Activated naive CD4-positive, alpha-beta T cell treated with anti-CD3 and anti-CD28 coated beads, Interleukin-2, amount 10 ng/mL, durations not matched to agents 7 days and 5 days (primary cell): ENCODE results near the gene RFFL.
A peak's percentile ranks its signal among the peaks of the same experiment; 100 is the strongest.
"Not testable (repeated sequence)": the region's sequence is repeated elsewhere in the genome, so short reads cannot be mapped to it uniquely, and the experiment has no call there.

Experiments used
- CTCF ChIA-PET: fragments of 350-600 bp; sonication (Branson Sonifier 250); formaldehyde crosslinking; loops from one replicate; lab custom pipeline; 2021; ENCODE audit warnings: antibody characterized with exemption; lab: Charles Lee
- DNase-seq: peaks from one replicate; pipeline ENCODE4 v3.0.0-alpha.2; 2020
- H3K27ac Mint-ChIP-seq: one replicate; pipeline ENCODE4 v1.8.0; 2021; ENCODE audit warnings: mild to moderate bottlenecking, moderate library complexity, mixed read lengths
- H3K27me3 Mint-ChIP-seq: one replicate; pipeline ENCODE4 v1.8.0; 2021; ENCODE audit warnings: mild to moderate bottlenecking, mixed read lengths
- H3K36me3 Mint-ChIP-seq: one replicate; pipeline ENCODE4 v1.8.0; 2021; ENCODE audit warnings: mixed read lengths
- H3K4me1 Mint-ChIP-seq: one replicate; pipeline ENCODE4 v1.8.0; 2021; ENCODE audit warnings: mixed read lengths
- H3K4me3 Mint-ChIP-seq: one replicate; pipeline ENCODE4 v1.8.0; 2021; ENCODE audit warnings: mild to moderate bottlenecking, moderate library complexity, mixed read lengths
- H3K9me3 Mint-ChIP-seq: one replicate; pipeline ENCODE4 v1.8.0; 2021; ENCODE audit warnings: mixed read lengths

Gene RFFL

DNA sequence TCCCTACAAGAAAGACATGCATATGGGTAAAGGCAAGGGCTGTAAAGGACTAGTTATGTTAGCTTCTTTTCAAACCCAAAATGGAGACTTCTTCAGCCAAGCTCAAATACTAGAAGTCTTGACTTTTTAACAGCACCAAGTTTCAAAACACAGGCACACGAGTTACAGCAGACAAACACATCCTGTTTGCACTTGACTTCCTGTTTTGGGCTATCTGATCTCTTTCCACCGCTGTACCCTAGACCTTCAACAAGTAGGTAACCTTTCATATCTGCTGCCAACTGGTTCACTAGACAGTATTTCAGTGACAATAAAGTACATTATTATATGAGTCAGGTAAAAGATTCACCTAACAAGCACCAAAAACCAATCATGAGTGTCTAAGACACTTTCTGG is 12.3 kb downstream of the RFFL start:
- Mint-ChIP-seq H3K27ac (peak overlapping the region; percentile 93), H3K9me3 (no peaks in the 10 kb centered on the region), H3K27me3 (no peaks in the 10 kb centered on the region), H3K4me3 (peak overlapping the region; percentile 37), H3K36me3 (peaks cover 31% of the 10 kb centered on the region), H3K4me1 (peaks cover 66% of the 10 kb centered on the region)
- CTCF ChIA-PET = interaction anchor here (0.6 to 2.5 kb wide), 8 partner anchors 14 to 54 kb away, joined by 3 to 11 read pairs (median 4); no protein-coding TSS in a partner anchor
- DNase-seq = peak; percentile 59

DNA sequence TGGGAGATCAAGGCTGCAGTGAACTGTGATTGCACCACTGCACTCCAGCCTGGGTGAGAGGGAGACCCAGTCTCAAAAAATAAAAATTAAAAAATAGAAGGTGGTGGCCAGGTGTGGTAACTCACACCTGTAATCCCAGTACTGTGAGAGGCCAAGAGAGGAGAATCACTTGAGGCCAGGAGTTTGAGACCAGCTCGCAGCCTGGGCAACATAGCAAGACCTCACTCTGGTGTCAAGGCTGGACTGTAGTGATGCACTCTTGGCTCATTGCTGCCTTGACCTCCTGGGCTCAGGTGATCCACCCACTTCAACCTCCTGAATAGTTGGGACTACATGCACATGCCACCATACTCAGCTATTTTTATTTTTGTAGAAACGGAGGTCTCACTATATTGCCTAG is 13.3 kb downstream of the RFFL start:
- Mint-ChIP-seq H3K9me3 (no peaks in the 10 kb centered on the region), H3K36me3 (peaks cover 25% of the 10 kb centered on the region), H3K27me3 (no peaks in the 10 kb centered on the region), H3K27ac (peak overlapping the region; percentile 56), H3K4me3 (no peak overlapping the region), H3K4me1 (peaks cover 76% of the 10 kb centered on the region)
- CTCF ChIA-PET = interaction anchor here (1.1 to 2.5 kb wide), 3 partner anchors 14 to 51 kb away, joined by 4 to 11 read pairs (median 5); partner anchors contain the start of gene RFFL
- no peak for DNase-seq

DNA sequence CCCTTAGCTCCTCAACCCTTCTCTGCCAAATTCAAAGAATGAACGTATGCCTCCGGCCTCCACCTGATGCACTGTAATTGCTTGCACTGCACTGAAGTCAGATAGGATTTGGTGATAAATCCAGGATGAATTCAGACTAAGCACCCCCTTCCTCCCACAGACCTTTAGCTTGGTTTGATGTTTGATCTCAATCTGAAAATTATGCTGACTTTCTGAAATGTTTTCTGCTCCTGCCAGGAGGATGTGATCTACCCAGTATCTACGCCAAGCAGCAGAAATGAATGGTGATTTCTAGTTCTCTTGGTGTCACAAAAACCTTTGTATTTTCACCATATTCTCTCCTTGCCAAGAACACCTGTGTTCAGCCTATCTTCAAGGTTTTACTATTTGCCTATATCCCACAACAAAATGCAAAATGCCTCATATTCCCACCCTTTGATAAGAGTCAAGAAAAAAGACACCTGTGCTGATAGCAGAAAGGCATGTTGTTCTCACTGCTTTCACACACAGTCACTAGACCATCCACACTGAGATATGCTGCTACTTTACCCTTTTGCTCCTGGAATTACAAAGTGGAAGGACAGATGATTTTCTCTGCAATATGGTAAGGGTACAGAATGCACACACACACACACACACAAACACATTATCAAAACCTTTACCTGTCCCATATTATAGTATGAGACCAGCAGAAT is 14.7 kb downstream of the RFFL start:
- H3K27me3 Mint-ChIP-seq = no peaks in the 10 kb centered on the region
- H3K9me3 Mint-ChIP-seq = no peaks in the 10 kb centered on the region
- peak overlapping the region; percentile 9 for H3K4me3 Mint-ChIP-seq
- H3K36me3 Mint-ChIP-seq = peaks cover 20% of the 10 kb centered on the region
- peaks cover 76% of the 10 kb centered on the region for H3K4me1 Mint-ChIP-seq
- no peak for DNase-seq
- peak overlapping the region; percentile 24 for H3K27ac Mint-ChIP-seq
- CTCF ChIA-PET = no interaction called here

DNA sequence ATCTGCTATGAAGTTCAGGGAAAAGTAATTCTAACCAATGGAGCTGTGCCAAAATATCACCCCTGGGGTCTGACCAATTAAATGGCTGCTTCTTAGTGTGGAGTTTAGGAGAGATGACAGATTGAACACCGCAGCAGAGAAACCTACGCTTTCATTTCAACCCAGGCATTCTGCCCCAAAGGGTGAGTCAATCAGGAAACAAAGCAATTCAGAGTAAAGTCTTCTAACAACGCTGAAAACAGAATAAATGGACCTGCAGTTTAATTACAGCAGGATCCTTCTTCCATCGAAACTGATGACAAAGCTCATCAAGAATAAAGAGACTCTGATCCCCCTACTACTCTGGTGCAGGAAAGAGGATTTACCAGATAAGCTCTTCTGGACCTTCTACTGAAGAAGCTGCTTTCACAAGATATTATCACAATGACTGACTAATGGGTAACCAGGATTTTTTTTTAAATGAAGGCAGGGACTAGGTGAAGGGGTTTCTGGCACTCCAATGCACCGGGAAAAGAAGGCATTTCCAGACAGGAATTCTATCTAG is 16.7 kb downstream of the RFFL start:
- peak; percentile 72 for DNase-seq
- peaks cover 55% of the 10 kb centered on the region for H3K4me1 Mint-ChIP-seq
- CTCF ChIA-PET = interaction anchor here (0.6 to 1.6 kb wide), 6 partner anchors 17 to 73 kb away, joined by 3 to 5 read pairs (median 4); partner anchors contain the start of gene RFFL

DNA sequence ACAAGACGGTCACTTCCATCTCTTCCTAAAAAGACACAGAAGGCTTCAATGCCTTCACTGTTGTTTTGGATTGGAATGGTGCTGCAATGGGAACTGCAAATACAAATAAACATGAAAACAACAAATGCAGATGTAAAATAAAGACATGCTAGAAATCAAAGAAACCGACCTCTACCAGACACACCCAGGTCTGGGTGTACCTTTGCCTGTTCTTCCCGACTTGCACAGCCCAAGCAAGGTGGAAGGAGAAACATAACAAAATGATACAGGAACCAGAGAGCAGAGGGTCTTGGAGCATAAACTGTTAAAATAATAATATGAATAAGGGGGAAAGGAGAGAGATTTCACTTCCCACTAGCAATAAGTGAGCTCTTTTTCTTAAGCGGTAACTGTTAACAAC is 17.3 kb downstream of the RFFL start:
- Mint-ChIP-seq H3K27me3 (no peaks in the 10 kb centered on the region), H3K9me3 (no peaks in the 10 kb centered on the region), H3K27ac (peak overlapping the region; percentile 95), H3K4me1 (peaks cover 50% of the 10 kb centered on the region), H3K36me3 (peaks cover 19% of the 10 kb centered on the region), H3K4me3 (peak overlapping the region; percentile 68)
- no peak for DNase-seq
- CTCF ChIA-PET = interaction anchor here (1.1 to 1.6 kb wide), 5 partner anchors 17 to 74 kb away, joined by 3 to 5 read pairs (median 4); partner anchors contain the start of gene RFFL

More for the DNA sequence above, 16.7 kb downstream of the RFFL start:
- Mint-ChIP-seq H3K36me3 (peaks cover 17% of the 10 kb centered on the region), H3K27me3 (no peaks in the 10 kb centered on the region), H3K9me3 (no peaks in the 10 kb centered on the region), H3K27ac (peak overlapping the region; percentile 95), H3K4me3 (peak overlapping the region; percentile 68)

DNA sequence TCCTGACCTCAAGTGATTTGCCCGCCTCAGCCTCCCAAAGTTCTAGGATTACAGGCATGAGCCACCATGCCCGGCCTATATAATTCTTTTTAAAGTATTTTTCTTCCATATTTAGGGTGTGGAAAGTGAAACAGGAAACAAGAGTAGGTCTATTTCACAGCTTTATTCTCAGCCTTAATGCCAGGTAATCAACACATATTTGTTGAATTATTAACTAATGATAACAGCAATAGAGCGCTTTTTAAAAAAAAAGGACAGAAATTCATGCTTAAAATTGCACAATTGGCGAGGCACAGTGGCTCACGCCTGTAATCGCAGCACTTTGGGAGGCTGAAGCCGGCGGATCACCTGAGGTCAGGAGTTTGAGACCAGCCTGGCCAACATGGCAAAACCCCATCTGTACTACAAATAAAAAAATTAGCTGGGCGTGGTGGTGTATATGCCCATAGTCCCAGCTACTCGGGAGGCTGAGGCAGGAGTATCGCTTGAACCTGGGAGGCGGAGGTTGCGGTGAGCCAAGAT is 18.0 kb downstream of the RFFL start:
- not testable (repeated sequence) for H3K27me3 Mint-ChIP-seq, H3K9me3 Mint-ChIP-seq, DNase-seq
- Mint-ChIP-seq H3K27ac (peak overlapping the region; percentile 95), H3K36me3 (peaks cover 22% of the 10 kb centered on the region), H3K4me3 (peak overlapping the region; percentile 68), H3K4me1 (peaks cover 46% of the 10 kb centered on the region)
- CTCF ChIA-PET = interaction anchor here (1.0 to 1.6 kb wide), 2 partner anchors 13 to 75 kb away, joined by 3 to 4 read pairs; no protein-coding TSS in a partner anchor

DNA sequence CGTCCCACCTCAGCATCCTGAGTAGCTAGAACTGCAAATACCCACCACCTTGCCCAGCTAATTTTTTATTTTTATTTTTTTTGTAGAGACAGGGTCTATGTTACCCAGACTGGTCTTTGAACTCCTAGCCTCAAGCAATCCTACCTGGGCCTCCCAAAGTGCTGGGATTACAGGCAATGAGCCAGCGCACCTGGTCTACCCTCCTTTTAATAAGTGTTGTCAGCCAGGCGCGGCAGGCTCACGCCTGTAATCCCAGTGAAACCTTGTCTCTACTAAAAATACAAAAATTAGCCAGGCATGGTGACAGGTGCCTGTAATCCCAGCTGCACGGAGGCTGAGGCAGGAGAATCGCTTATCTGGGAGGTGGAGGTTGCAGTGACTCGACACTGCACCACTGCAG is 19.3 kb downstream of the RFFL start:
- CTCF ChIA-PET = no interaction called here
- no peaks in the 10 kb centered on the region for H3K27me3 Mint-ChIP-seq
- H3K4me3 Mint-ChIP-seq = no peak overlapping the region
- peaks cover 21% of the 10 kb centered on the region for H3K36me3 Mint-ChIP-seq
- H3K4me1 Mint-ChIP-seq = peaks cover 38% of the 10 kb centered on the region
- H3K27ac Mint-ChIP-seq = no peak overlapping the region
- DNase-seq = no peak
- peaks cover 2% of the 10 kb centered on the region for H3K9me3 Mint-ChIP-seq

DNA sequence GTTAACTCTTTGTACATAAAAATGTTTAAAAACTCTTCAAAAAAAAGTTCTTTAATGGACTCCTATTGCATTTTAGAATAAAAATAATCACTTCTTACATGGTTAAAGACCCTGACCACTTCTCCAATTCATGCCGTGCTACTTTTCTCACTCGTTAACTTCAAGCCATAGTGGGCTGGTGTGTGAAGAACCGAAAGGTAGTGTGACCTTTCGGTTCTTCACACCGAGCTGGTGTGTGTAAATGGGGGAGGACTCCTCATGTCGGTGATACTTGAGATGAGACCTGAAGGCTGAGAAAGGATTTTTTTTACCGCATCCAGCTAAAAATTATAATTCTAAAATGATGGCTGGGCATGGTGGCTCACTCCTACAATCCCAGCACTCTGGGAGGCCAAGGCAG is 22.1 kb downstream of the RFFL start:
- DNase-seq = no peak
- CTCF ChIA-PET = interaction anchor here (1.1 kb wide), 1 partner anchor 18 kb away, joined by 3 read pairs; no protein-coding TSS in a partner anchor
- peaks cover 12% of the 10 kb centered on the region for H3K36me3 Mint-ChIP-seq
- H3K4me3 Mint-ChIP-seq = no peak overlapping the region
- no peak overlapping the region for H3K27ac Mint-ChIP-seq
- H3K4me1 Mint-ChIP-seq = peaks cover 19% of the 10 kb centered on the region
- H3K9me3 Mint-ChIP-seq = peaks cover 2% of the 10 kb centered on the region
- H3K27me3 Mint-ChIP-seq = no peaks in the 10 kb centered on the region

DNA sequence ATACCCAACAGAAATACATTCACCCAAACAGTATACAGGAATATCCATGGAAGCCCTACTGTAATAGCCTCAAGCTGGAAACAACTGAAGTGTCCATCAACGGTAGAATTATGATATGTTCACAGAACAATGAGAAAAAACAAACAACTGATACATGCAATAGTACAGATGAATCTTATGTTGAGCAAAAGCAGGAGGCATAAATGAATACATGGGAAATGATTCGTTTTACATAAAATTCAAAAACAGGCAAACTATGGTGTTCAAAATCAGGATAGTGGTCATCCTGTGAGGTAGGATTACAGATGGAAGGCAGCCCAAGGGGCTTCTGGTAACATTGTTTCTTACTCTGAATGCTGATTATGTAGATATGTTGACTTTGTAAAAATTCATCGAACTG is 25.1 kb downstream of the RFFL start:
- Mint-ChIP-seq H3K9me3 (peaks cover 2% of the 10 kb centered on the region), H3K36me3 (peaks cover 10% of the 10 kb centered on the region), H3K27ac (no peak overlapping the region), H3K27me3 (no peaks in the 10 kb centered on the region), H3K4me1 (peaks cover 2% of the 10 kb centered on the region), H3K4me3 (no peak overlapping the region)
- no peak for DNase-seq
- CTCF ChIA-PET = no interaction called here

DNA sequence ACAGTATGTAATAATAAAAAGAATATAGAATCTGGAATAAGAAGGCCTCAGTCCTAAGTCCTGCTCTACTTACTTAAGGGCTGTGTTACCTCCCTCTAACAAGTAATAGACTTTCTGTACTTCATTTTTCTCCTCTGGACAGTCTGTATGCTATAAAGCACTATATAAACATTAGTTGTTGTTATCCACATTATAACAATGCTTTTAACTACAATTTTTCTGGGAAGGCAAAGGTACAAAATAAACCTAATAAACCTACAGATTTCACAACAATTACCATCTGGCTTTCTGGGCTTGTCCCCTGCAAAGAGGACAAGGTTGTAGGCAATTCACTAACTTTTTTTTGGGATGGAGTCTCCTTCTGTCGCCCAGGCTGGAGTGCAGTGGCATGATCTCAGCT is 32.7 kb downstream of the RFFL start:
- no peak overlapping the region for H3K27ac Mint-ChIP-seq
- CTCF ChIA-PET = no interaction called here
- peaks cover 13% of the 10 kb centered on the region for H3K36me3 Mint-ChIP-seq
- H3K9me3 Mint-ChIP-seq = no peaks in the 10 kb centered on the region
- DNase-seq = no peak
- no peak overlapping the region for H3K4me3 Mint-ChIP-seq
- H3K27me3 Mint-ChIP-seq = no peaks in the 10 kb centered on the region
- peaks cover 25% of the 10 kb centered on the region for H3K4me1 Mint-ChIP-seq

DNA sequence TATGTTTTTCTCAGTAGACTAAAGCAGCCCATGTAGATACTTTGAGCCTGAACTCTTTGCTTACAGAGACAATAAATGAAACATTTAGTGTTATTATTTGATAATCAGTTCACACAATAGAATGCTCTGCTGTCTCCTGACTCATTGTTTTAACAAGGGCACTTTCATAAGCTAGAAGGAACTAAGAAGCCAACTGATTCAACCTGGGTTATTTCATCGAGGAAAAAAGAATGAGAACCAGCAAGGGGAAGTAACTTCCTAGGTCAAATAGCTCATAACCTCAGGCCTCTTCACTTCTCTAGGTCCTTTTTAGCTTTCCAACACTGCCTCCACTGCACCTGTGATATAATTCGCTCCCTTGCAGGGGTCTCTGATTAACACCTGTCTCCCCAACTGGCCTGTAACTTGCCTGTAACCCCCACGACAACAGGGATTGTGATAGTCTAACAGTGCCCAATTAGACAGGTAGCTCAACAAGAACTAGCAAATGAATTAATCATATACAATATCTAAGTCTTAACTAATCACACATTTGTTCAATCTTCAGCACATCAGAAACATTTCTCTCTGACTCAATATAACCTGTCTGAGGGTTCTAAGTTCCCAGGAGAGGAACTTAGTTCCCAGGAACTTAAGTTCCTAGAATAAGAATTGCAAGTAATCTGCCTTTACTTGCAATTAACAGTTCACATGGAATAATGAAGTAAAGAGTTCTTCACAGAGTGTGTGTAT is 34.8 kb downstream of the RFFL start:
- no peak overlapping the region for H3K4me3 Mint-ChIP-seq
- no peak for DNase-seq
- H3K27me3 Mint-ChIP-seq = no peaks in the 10 kb centered on the region
- peaks cover 37% of the 10 kb centered on the region for H3K4me1 Mint-ChIP-seq
- peaks cover 22% of the 10 kb centered on the region for H3K36me3 Mint-ChIP-seq
- no peaks in the 10 kb centered on the region for H3K9me3 Mint-ChIP-seq
- CTCF ChIA-PET = no interaction called here
- H3K27ac Mint-ChIP-seq = no peak overlapping the region

DNA sequence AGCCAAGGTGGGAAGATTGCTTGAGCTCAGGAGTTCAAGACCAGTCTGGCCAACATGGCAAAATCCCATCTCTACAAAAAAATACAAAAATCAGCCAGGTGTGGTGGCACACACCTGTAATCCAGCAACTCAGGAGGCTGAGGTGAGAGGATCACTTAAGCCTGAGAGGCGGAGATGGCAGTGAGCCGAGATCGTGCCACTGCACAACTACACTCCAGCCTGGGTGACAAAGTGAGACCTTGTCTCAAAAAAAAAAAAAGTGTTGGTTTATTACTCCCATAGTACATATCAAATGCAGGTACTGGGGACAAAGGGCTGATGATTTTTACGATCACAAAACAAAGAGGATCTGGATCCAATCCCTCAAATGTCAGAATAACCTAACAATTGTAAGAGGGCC is 35.4 kb downstream of the RFFL start:
- DNase-seq, H3K9me3 Mint-ChIP-seq, H3K27ac Mint-ChIP-seq, H3K27me3 Mint-ChIP-seq, H3K4me3 Mint-ChIP-seq, CTCF ChIA-PET: not testable (repeated sequence)
- H3K4me1 Mint-ChIP-seq = peaks cover 41% of the 10 kb centered on the region
- peaks cover 20% of the 10 kb centered on the region for H3K36me3 Mint-ChIP-seq

DNA sequence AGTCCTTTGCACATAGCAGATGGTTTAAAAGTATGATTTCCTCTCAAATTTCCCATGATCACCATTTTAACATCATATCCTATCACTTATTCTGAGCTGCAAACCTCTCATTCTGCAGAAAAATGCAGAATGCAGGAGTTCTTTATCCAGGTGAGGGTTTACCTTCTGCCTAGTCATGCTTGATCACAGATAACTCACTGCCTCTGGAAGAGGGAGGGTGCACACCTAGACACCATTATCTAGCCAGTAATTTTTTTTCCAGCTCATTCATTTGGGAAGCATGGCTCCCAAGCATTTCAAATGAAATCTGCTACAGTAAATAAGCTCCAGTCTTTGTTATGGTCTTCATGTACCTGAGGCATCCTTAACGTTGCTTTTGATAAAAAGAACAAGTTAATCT is 38.0 kb downstream of the RFFL start:
- Mint-ChIP-seq H3K27ac (no peak overlapping the region), H3K4me1 (peaks cover 52% of the 10 kb centered on the region)
- CTCF ChIA-PET = no interaction called here

DNA sequence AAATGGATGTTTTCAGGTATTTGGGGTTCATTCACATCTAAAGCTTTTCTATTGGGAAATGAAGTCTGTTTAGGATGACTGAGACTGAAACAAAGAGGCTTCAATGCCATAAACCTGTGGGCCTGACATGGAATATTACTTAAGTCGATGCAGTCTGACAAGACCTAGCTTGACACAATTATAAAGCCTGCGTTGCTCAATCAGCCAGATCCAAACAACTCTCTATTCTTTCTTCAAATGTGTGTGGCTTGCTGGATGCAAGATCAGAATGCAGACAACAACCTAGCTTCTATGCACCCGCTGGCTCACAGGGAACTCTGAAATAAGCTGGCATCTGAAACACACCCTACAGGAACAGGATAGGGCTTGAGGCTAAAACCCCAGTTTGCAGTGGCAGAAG is 40.0 kb downstream of the RFFL start:
- Mint-ChIP-seq H3K27ac (peak overlapping the region; percentile 96), H3K9me3 (no peaks in the 10 kb centered on the region), H3K4me3 (no peak overlapping the region), H3K4me1 (peaks cover 46% of the 10 kb centered on the region), H3K36me3 (peaks cover 29% of the 10 kb centered on the region), H3K27me3 (no peaks in the 10 kb centered on the region)
- CTCF ChIA-PET = interaction anchor here (0.7 to 2.9 kb wide), 9 partner anchors 10 to 96 kb away, joined by 3 to 20 read pairs (median 4); partner anchors contain the start of genes RAD51D and RFFL
- no peak for DNase-seq

More for the DNA sequence above, 38.0 kb downstream of the RFFL start:
- Mint-ChIP-seq H3K36me3 (peaks cover 23% of the 10 kb centered on the region), H3K9me3 (no peaks in the 10 kb centered on the region), H3K4me3 (no peak overlapping the region), H3K27me3 (no peaks in the 10 kb centered on the region)
- DNase-seq = no peak
